GM20000 (cell line): ENCODE results near the gene ACSM3.
"Not testable (repeated sequence)": the region's sequence is repeated elsewhere in the genome, so short reads cannot be mapped to it uniquely, and the experiment has no call there.

ENCODE experiments used
- DNase-seq: peaks from one replicate; pipeline ENCODE4 v3.0.0; 2012; ENCODE audit warnings: low spot score
- TF ChIP-seq, protein P1 (sequence below): IDR thresholded peaks from 2 replicates; pipeline ENCODE4 v1.5.1; 2012; ENCODE audit warnings: mild to moderate bottlenecking, control low read depth; ENCODE audit errors: extremely low read depth, missing control alignments

ACSM3 gene

DNA sequence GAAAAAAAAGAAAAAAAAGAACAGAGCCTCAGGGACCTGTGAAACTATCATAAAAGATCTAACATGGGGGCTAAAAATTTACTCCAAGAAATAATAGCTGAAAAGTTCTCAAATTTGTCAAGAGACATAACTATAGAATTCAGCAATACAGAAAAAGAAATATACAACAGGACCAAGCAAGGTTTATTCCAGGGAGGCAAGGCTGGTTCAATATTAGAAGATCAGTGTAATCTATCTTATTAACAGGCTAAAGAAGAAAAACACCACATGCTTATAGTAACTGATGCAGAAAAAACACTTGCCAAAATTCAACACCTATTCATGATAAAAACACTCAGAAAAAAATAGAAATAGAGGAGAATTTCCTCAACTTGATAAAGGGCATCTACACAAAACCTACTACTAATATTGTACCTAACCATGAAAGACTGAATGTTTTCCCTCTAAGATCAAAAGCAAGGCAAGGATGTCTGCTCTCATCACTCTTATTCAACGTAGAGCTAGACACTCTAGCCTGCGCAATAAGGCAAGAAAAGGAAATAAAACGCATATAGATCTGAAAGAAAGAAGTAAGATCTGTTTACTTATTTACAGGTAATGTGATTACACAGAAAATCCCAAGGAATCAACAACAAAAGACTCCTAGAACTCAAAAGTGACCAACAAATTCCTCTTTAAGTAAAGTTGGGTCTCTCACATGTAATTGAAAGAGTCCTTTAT is 1.2 kb upstream of the ACSM3 start:
- TF ChIP-seq, protein P1, sequence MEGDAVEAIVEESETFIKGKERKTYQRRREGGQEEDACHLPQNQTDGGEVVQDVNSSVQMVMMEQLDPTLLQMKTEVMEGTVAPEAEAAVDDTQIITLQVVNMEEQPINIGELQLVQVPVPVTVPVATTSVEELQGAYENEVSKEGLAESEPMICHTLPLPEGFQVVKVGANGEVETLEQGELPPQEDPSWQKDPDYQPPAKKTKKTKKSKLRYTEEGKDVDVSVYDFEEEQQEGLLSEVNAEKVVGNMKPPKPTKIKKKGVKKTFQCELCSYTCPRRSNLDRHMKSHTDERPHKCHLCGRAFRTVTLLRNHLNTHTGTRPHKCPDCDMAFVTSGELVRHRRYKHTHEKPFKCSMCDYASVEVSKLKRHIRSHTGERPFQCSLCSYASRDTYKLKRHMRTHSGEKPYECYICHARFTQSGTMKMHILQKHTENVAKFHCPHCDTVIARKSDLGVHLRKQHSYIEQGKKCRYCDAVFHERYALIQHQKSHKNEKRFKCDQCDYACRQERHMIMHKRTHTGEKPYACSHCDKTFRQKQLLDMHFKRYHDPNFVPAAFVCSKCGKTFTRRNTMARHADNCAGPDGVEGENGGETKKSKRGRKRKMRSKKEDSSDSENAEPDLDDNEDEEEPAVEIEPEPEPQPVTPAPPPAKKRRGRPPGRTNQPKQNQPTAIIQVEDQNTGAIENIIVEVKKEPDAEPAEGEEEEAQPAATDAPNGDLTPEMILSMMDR = no peak
- no peak for DNase-seq

DNA sequence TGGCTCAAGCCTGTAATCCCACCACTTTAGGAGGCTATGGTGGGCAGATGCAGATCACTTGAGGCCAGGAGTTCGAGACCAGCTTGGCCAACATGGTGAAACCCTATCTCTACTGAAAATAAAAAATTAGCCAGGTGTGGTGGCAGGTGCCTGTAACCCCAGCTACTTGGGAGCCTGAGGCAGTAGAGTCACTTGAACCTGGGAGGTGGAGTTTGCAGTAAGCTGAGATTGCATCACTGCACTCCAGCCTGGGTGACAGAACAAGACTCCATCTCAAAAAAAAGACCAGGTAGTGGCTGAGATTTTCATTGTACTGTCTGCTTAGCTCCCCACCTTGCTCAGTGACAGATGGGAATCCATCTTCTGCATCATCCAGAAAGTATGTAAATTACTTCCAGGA is 634 bp downstream of the ACSM3 start:
- not testable (repeated sequence) for DNase-seq

DNA sequence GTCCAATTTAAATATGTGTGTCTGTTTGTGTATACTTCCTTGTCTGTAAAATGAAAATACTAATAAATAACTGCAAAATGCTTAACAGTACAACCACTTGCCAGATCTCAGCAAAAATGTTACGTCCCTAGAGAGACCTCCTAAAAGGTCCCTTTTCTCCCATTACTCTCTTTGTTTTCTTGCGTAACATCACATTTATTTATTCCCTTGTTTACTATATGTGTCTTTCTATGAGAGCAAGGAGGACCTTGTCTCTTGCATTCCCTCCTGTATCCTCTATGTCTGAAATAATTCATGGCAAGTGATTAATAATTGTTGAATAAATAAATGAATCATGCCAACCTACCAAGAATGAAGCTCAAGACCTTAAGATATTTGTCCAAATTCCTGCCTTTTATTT is 1.9 kb downstream of the ACSM3 start:
- DNase-seq = no peak
- TF ChIP-seq, protein P1 = no peak

DNA sequence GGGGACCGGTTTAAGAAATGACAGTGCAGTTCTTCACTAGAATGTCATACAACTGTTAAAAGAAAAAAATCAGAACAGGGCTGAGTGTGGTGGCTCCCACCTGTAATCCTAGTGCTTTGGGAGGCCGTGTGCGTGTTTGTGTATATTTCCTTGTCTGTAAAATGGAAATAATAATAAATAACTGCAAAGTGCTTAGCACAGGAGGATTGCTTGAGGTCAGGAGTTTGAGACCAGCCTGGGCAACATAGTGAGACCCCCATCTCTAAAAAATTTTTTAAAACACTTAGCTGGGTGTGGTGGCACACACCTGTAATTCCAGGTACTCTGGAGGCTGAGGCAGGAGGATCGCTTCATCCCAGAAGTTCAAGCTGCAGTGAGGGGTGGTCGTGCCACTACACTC is 2.5 kb downstream of the ACSM3 start:
- TF ChIP-seq, protein P1 = no peak
- DNase-seq = no peak

DNA sequence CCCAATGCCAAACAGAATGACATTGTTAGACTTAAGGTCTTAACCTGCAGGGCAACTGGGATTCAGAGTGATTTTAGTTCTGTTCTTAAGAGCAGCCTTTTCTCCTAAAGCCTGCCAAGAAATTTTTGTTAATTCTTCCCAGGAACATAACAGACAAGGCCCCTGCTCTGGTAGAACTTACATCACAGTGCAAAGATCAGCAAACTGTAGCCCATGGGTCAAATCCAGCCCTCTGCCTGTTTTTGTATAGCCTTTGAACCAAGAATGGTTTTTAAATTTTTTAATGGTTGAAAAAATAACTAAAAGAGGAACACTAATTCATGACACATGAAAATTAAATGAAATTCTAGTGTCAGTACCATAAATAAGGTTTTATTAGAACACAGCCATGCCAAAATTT is 3.8 kb downstream of the ACSM3 start:
- TF ChIP-seq, protein P1 = no peak

DNA sequence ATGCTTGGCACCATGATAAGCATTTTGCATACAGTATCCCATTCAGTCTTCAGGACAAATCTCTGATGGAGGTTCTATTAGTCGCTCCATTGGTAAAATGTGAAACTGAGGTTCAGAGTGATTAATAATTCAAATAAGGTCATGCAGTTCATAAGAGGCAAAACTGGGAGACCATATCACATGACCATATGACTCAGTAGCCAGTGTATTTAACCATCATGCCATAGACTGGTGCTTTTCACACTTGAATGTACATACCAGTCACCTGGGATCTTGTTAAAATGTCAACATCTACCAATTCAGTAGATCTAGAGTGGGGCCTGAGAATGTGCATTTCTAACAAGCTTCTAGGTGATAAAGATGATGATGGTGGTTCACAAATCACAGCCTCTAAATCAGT is 4.3 kb downstream of the ACSM3 start:
- TF ChIP-seq, protein P1 = no peak
- no peak for DNase-seq

More for the DNA sequence above, 3.8 kb downstream of the ACSM3 start:
- no peak for DNase-seq

DNA sequence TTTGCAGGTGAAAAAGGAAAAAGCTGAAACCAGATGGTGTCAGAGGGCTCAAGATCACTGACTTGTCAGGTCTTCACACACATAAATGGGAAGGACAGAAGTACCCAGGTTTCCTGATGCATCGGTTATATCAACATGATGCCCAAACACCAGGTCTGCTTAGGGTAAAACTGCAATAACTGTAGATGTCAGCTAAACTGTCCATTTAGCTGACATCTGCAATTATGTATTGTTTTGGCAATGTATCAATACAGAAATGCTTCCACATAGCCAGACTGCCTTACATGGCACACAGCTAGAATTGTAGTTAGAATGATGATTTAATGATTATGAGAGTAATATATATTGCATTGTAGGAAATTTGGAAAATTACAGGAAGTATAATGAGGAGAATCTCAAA is 5.0 kb downstream of the ACSM3 start:
- TF ChIP-seq, protein P1 = no peak
- DNase-seq = no peak

DNA sequence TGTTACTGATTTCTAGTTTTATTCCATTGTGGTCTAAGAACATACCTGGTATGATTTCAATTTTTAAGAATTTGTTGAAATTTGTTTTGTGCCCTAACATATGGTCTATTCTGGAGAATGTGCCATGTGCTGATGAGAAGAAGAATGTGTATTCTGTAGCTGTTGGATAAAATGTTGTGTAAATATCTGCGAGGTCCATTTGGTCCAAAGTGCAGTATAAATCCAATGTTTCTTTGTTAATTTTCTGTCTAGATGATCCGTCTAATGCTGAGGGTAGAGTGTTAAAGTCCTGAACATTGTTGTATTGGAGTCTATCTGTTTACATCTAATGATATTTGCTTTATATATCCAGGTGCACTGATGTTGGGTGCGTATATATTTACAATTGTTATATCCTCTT is 9.9 kb downstream of the ACSM3 start:
- TF ChIP-seq, protein P1 = no peak
- DNase-seq = no peak
